ENCODE data around the gene DLGAP3. TPM values are rescaled to one million over a fixed set of nuclear protein-coding genes. Genes with fewer than 3 reads are reported as not detected.
A peak's percentile ranks its signal among the peaks of the same experiment; 100 is the strongest.

The DLGAP3 gene
- total RNA-seq, 4 donors from 2014 or later = 0.25 to 0.84 (median 0.30) TPM

- peak in 1 of 3 donors; percentile 26 for TF ChIP-seq CTCF (IDR thresholded peaks at IDR 0.05)
- peak; percentile 99 for ATAC-seq (ENCODE audit: low FRiP score)
- DNase-seq (ENCODE audit: low spot score) = peak; percentile 80
Observed at GRCh38 chr1:34859446-34860200, 69.8 kb downstream of the DLGAP3 start, which contains the start of gene SMIM12. Gene SMIM12, minus strand, starts transcription at chr1:34859749. Its CDS starts 3,772 bp downstream, at chr1:34855977.

- peak; percentile 38 for ATAC-seq (ENCODE audit: low FRiP score)
Observed at GRCh38 chr1:34858901-34859445, 70.5 kb downstream of the DLGAP3 start.

GRCh38 chr1:34856697-34857096, 72.8 kb downstream of the DLGAP3 start:
- DNase-seq (ENCODE audit: low spot score) (no peak), ATAC-seq (ENCODE audit: low FRiP score) (no peak)
- TF ChIP-seq CTCF (IDR thresholded peaks at IDR 0.05) = no peak

More at GRCh38 chr1:34858901-34859445, 70.5 kb downstream of the DLGAP3 start:
- DNase-seq (ENCODE audit: low spot score) = no peak
- TF ChIP-seq CTCF (IDR thresholded peaks at IDR 0.05) = no peak

- DNase-seq (ENCODE audit: low spot score) (peak; percentile 78), ATAC-seq (ENCODE audit: low FRiP score) (peak; percentile 95)
- peak in 2 of 3 donors; percentile 93 to 97 for TF ChIP-seq CTCF (IDR thresholded peaks at IDR 0.05)
Observed at GRCh38 chr1:34852677-34853217, 76.7 kb downstream of the DLGAP3 start.

- DNase-seq (ENCODE audit: low spot score) (no peak), ATAC-seq (ENCODE audit: low FRiP score) (no peak)
- no peak for TF ChIP-seq CTCF (IDR thresholded peaks at IDR 0.05)
Observed at GRCh38 chr1:34851431-34852105, 77.9 kb downstream of the DLGAP3 start.

- TF ChIP-seq CTCF (IDR thresholded peaks at IDR 0.05) = no peak
- DNase-seq (ENCODE audit: low spot score) = no peak
- no peak for ATAC-seq (ENCODE audit: low FRiP score)
Observed at GRCh38 chr1:34850382-34850781, 79.1 kb downstream of the DLGAP3 start.

Measured in omental fat pad (tissue), 4 donors.